SIG-M5 (cell line): Measurements from ENCODE around the gene ACBD6.

Experiments
- DNase-seq: peaks from one replicate; lab custom pipeline; 2025; lab: John Stamatoyannopoulos, UW

Gene ACBD6

GRCh38 chr1:180369061-180369460, 133.3 kb downstream of the ACBD6 start:
- no peak for DNase-seq

GRCh38 chr1:180366371-180367068, 135.9 kb downstream of the ACBD6 start:
- no peak for DNase-seq

GRCh38 chr1:180365039-180365438, 137.3 kb downstream of the ACBD6 start:
- DNase-seq: no peak

GRCh38 chr1:180363246-180363995, 139.0 kb downstream of the ACBD6 start:
- no peak for DNase-seq

- DNase-seq: no peak
These were observed 141.9 kb downstream of the ACBD6 start for GRCh38 chr1:180360333-180361075.

GRCh38 chr1:180358649-180359048, 143.7 kb downstream of the ACBD6 start:
- no peak for DNase-seq

- no peak for DNase-seq
These were observed 148.4 kb downstream of the ACBD6 start for GRCh38 chr1:180353945-180354344.

GRCh38 chr1:180352588-180352987, 149.8 kb downstream of the ACBD6 start:
- DNase-seq: no peak

GRCh38 chr1:180352021-180352420, 150.4 kb downstream of the ACBD6 start:
- DNase-seq: no peak

GRCh38 chr1:180345148-180345547, 157.2 kb downstream of the ACBD6 start:
- no peak for DNase-seq

- DNase-seq: no peak
These were observed 158.2 kb downstream of the ACBD6 start for GRCh38 chr1:180343921-180344769.

GRCh38 chr1:180327089-180327488, 175.3 kb downstream of the ACBD6 start:
- DNase-seq: no peak

- DNase-seq: no peak
These were observed 189.5 kb downstream of the ACBD6 start for GRCh38 chr1:180312926-180313325.

- DNase-seq: no peak
These were observed 191.2 kb downstream of the ACBD6 start for GRCh38 chr1:180311011-180311730.

- no peak for DNase-seq
These were observed 192.3 kb downstream of the ACBD6 start for GRCh38 chr1:180310095-180310494.

- DNase-seq: no peak
These were observed 193.0 kb downstream of the ACBD6 start for GRCh38 chr1:180309338-180309737.

GRCh38 chr1:180301135-180301742, 201.1 kb downstream of the ACBD6 start:
- DNase-seq: no peak

- DNase-seq: no peak
These were observed 202.7 kb downstream of the ACBD6 start for GRCh38 chr1:180299479-180300221.

- no peak for DNase-seq
These were observed 206.4 kb downstream of the ACBD6 start for GRCh38 chr1:180295999-180296398.

GRCh38 chr1:180294711-180295110, 207.7 kb downstream of the ACBD6 start:
- no peak for DNase-seq
